IMR-90 (cell line): ENCODE measurements around the gene NADSYN1.

Experiments used
- CEBPB ChIP-seq: IDR thresholded peaks from 2 replicates; pipeline ENCODE4 v1.6.1; 2012; ENCODE audit warnings: low read depth, low read length, improper control_type of control experiment
- CHD1 ChIP-seq: IDR thresholded peaks from 2 replicates; pipeline ENCODE4 v1.6.1; 2012; ENCODE audit warnings: low read depth, low read length, improper control_type of control experiment
- FOS ChIP-seq: fragments of 150-350 bp; IDR thresholded peaks from 2 replicates; pipeline ENCODE4 v1.6.1; 2016; ENCODE audit warnings: low read depth, low read length
- MAFK ChIP-seq: IDR thresholded peaks from 2 replicates; pipeline ENCODE4 v1.6.1; 2012; ENCODE audit warnings: low read depth, low read length, improper control_type of control experiment
- MXI1 ChIP-seq: IDR thresholded peaks from 2 replicates; pipeline ENCODE4 v1.6.1; 2012; ENCODE audit warnings: low read depth, mild to moderate bottlenecking, low read length, moderate library complexity, borderline replicate concordance
- POLR2A ChIP-seq: IDR thresholded peaks from 2 replicates; pipeline ENCODE4 v1.6.1; 2012; ENCODE audit warnings: mild to moderate bottlenecking, low read depth, low read length
- RAD21 ChIP-seq: IDR thresholded peaks from 2 replicates; pipeline ENCODE4 v1.6.1; 2012; ENCODE audit warnings: low read length, improper control_type of control experiment
- RFX5 ChIP-seq: IDR thresholded peaks from 2 replicates; pipeline ENCODE4 v1.8.0; 2012; ENCODE audit warnings: low read depth, mild to moderate bottlenecking, low read length, moderate library complexity
- SMC3 ChIP-seq: fragments of 150-350 bp; IDR thresholded peaks from 2 replicates; pipeline ENCODE4 v1.6.1; 2016; ENCODE audit warnings: low read depth, mild to moderate bottlenecking, antibody characterized with exemption, low read length, moderate library complexity
- TF ChIP-seq, protein P1 (sequence below): conservative IDR thresholded peaks from 2 replicates; pipeline ENCODE4 v1.5.1; 2012; ENCODE audit warnings: mild to moderate bottlenecking, low read depth, low read length, improper control_type of control experiment
- TF ChIP-seq, protein P2 (sequence below): fragments of 150-350 bp; IDR thresholded peaks from 2 replicates; pipeline ENCODE4 v1.6.1; 2017; ENCODE audit warnings: mild to moderate bottlenecking, antibody characterized with exemption, low read length, low read depth

DNA sequence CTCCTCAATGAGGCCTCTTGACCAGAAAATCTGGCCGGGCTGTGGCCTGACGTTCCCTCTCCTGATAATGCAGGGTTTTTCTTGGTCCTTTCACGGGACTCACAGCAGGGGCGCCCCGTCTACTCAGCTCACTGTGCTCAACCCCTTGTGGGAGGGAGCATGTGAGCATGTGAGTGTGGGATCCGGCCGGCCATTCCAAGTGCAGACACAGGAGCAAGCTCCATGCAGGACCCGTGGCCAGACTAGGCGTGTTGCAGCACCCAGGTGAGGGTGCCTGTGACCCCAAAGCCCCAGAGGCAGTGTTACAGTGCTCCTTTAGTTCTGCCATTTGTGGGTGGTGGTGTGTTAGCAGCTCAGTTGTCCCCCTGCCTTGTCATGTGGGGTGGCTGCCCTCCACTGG, 22.8 kb upstream of the NADSYN1 start:
- no peak for TF ChIP-seq CHD1
- TF ChIP-seq, protein P1, sequence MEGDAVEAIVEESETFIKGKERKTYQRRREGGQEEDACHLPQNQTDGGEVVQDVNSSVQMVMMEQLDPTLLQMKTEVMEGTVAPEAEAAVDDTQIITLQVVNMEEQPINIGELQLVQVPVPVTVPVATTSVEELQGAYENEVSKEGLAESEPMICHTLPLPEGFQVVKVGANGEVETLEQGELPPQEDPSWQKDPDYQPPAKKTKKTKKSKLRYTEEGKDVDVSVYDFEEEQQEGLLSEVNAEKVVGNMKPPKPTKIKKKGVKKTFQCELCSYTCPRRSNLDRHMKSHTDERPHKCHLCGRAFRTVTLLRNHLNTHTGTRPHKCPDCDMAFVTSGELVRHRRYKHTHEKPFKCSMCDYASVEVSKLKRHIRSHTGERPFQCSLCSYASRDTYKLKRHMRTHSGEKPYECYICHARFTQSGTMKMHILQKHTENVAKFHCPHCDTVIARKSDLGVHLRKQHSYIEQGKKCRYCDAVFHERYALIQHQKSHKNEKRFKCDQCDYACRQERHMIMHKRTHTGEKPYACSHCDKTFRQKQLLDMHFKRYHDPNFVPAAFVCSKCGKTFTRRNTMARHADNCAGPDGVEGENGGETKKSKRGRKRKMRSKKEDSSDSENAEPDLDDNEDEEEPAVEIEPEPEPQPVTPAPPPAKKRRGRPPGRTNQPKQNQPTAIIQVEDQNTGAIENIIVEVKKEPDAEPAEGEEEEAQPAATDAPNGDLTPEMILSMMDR = no peak
- TF ChIP-seq MAFK = no peak
- no peak for TF ChIP-seq RAD21
- no peak for TF ChIP-seq FOS
- no peak for TF ChIP-seq POLR2A
- TF ChIP-seq, protein P2, sequence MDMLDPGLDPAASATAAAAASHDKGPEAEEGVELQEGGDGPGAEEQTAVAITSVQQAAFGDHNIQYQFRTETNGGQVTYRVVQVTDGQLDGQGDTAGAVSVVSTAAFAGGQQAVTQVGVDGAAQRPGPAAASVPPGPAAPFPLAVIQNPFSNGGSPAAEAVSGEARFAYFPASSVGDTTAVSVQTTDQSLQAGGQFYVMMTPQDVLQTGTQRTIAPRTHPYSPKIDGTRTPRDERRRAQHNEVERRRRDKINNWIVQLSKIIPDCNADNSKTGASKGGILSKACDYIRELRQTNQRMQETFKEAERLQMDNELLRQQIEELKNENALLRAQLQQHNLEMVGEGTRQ = no peak
- TF ChIP-seq SMC3 = no peak
- no peak for TF ChIP-seq MXI1
- TF ChIP-seq RFX5 = no peak
- TF ChIP-seq CEBPB = no peak
